Astrocyte of the cerebellum (primary cell): ENCODE data around the gene GLIPR2.

ENCODE experiments used
- DNase-seq: peaks from one replicate; pipeline ENCODE4 v3.0.0-alpha.2; 2011; ENCODE audit warnings: low read depth
- H3K4me3 ChIP-seq: 2 replicates; pipeline ENCODE4 v1.5.1; 2011; ENCODE audit warnings: mild to moderate bottlenecking, low read depth, low read length, moderate library complexity
- in situ Hi-C: cut with HindIII; loops from 2 replicates; pipeline ENCODE4 v1.10.0; 2017; ENCODE audit warnings: low sequenced_read_pairs
- TF ChIP-seq, protein P1 (sequence below): IDR thresholded peaks from 2 replicates; pipeline ENCODE4 v1.5.1; 2012; ENCODE audit warnings: low read length, low read depth, moderate library complexity, mild to moderate bottlenecking; ENCODE audit errors: missing control alignments

GLIPR2 gene

GRCh38 chr9:36120705-36121104, 15.8 kb upstream of the GLIPR2 start:
- in situ Hi-C loops = no loop called here
- TF ChIP-seq, protein P1, sequence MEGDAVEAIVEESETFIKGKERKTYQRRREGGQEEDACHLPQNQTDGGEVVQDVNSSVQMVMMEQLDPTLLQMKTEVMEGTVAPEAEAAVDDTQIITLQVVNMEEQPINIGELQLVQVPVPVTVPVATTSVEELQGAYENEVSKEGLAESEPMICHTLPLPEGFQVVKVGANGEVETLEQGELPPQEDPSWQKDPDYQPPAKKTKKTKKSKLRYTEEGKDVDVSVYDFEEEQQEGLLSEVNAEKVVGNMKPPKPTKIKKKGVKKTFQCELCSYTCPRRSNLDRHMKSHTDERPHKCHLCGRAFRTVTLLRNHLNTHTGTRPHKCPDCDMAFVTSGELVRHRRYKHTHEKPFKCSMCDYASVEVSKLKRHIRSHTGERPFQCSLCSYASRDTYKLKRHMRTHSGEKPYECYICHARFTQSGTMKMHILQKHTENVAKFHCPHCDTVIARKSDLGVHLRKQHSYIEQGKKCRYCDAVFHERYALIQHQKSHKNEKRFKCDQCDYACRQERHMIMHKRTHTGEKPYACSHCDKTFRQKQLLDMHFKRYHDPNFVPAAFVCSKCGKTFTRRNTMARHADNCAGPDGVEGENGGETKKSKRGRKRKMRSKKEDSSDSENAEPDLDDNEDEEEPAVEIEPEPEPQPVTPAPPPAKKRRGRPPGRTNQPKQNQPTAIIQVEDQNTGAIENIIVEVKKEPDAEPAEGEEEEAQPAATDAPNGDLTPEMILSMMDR = no peak
- no peak overlapping the region for H3K4me3 ChIP-seq
- DNase-seq = no peak

DNA sequence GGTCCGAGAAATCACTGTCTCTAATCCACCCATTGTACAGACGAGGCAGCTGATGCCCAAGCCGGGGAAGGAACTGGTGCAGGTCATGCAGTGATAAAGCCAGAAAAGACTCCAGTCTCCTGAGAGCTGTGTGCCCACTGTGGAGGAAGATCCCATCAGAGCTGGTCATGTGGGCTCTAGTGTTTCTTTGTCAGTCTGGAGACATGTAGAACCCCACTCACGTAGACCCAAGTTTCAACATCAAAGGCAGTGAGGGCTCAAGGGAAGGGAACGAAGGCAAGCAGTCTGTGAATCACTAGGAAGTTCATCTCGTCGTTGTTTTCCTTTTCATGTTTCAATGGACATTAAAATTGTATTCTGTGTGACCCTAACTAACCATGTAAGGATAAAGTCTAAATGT, 14.6 kb upstream of the GLIPR2 start:
- H3K4me3 ChIP-seq = no peak overlapping the region
- TF ChIP-seq, protein P1 = no peak
- in situ Hi-C loops = no loop called here
- no peak for DNase-seq

DNA sequence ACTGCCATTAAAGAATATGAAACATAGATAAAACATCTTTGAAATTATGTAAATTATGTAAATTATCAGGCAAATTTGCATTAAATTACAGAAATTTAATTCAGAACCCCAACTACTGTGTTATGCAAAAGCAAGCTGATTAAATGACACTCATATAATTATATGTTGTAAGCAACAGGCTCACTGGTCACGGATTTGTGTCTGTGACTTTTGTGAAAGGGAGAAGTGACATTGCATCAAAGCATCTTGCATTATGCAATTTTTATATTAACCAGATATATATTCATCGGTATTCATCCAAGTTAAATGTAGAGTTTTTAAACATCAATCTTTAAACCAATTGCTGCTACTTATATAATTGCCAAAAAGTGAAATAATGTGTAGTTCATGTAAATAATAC, 13.0 kb upstream of the GLIPR2 start:
- TF ChIP-seq, protein P1 = no peak
- H3K4me3 ChIP-seq = no peak overlapping the region
- DNase-seq = no peak
- in situ Hi-C loops = no loop called here

DNA sequence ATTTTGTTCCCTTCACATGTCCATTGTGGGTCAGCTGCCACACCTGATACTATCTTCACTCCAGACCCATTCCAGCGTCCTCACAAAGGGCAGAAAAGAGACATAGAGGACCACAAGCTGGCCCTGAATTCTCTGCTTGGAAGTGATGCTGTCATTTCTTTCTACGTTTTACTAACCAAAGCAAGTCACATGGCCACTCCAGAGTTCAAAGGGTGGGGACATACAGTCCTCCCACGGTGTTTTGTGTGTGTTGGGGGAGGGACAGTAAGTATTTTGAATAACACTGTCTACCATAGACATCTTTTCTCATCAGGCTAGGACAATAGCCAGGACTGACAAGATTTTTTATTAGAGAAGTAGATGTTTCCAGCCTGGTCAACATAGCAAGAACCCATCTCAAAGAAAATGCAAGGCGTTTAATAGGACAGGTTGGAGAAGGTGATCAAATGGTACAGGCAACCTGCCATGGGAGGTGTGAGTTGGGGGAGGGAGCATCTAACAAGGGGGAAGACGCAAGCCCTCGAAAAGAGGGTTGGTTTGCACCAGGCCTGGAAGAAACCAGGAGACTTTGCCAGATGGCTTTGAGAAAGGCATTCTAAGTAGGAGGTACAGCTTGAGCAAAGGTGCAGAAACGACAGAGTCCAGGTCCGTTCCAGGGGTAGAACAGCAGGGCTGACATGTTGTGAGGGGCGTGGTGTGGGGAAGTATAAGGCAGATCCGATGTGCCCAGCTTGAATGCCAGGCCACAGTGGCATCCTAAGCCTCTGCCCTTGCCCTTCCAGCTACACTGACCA, 11.3 kb upstream of the GLIPR2 start:
- no peak overlapping the region for H3K4me3 ChIP-seq
- TF ChIP-seq, protein P1 = no peak
- no peak for DNase-seq
- in situ Hi-C loops = no loop called here

DNA sequence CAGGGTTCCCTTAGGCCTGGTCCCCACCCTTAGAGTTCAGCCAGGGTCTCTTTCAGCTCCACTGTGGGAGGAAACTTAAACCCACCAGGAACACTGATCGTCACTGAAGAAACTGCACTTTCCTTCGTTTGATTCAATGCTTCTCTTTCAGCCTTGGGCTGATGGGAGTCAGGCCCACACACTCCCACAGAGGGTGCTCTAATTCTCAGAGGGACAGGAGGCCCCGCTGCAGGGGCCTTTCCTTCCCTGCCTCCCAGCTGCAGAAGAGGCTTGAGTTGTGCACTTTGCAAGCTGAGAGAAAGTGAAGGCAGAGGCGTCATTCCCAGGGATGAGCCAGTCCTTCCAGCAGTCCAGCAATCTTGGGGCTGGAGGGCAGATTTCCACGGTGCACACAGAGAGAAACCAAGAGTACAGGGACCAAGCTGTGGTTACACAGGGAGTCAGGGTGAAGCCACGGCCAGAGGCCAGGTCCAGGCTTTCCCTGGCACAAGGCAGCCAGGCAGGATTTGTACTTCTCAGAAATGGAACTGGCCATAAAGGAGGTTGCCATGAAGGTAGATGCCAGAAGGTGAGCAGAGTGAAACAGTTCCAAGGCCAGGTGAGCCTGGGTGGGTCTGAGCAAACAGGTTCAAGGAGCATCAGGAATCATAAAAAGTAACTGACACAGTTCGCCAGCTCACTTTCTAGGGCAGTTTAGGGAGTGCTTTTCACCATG, 10.4 kb upstream of the GLIPR2 start:
- no peak for DNase-seq
- TF ChIP-seq, protein P1 = no peak
- no peak overlapping the region for H3K4me3 ChIP-seq
- in situ Hi-C loops = no loop called here

DNA sequence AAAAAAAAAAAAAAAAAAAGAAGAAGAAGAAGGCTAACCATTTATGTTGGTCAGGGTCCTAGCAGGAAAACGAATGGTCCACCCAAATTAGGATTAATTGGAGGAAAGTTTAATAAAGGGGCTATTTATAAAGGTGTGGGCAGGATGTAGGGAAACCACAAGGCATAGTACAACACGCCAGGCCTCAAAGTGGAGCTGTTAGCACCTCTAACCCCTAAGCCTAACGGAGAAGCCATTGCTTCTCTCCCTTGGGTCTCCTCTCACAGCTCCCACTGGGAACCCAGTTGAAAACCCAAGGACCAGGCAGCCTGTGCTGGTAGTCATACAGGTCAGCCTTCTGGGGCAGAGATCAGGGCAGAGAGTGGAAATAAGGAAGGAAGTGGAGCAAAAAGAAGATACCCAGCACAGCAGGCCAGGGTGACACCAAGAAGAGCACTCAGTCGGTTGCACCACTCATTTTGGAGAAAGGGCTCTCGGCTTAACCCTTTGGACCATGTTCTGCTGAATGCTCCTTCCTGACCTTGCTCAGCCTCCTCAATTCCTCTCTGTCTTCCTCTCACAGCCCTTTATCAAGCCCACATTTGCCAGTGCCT, 8.8 kb upstream of the GLIPR2 start:
- no peak overlapping the region for H3K4me3 ChIP-seq
- DNase-seq = no peak
- in situ Hi-C loops = no loop called here
- TF ChIP-seq, protein P1 = no peak
